Keratinocyte (primary cell): ENCODE data around the gene COX8C. TPM values are rescaled to one million over a fixed set of nuclear protein-coding genes. Genes with fewer than 3 reads are reported as not detected.

Source experiments
- DNase-seq: peaks from one replicate; pipeline ENCODE4 v3.0.0-alpha.2; 2011; ENCODE audit warnings: low read depth, missing footprints, low spot score
- FAIRE-seq: peaks from 2 replicates; lab custom pipeline; 2011; peaks lifted over from hg19 to GRCh38; lab: Jason Lieb, UNC
- H2AFZ ChIP-seq: 2 replicates; pipeline ENCODE4 v1.6.0; 2012; ENCODE audit warnings: low read length, control low read depth, inconsistent platforms; ENCODE audit not compliant: control insufficient read depth
- H3K27ac ChIP-seq: 2 replicates; pipeline ENCODE4 v1.5.1; 2011; ENCODE audit warnings: low read length; ENCODE audit not compliant: control insufficient read depth, insufficient read depth
- H3K27me3 ChIP-seq: 3 replicates; pipeline ENCODE4 v1.6.0; 2011; ENCODE audit warnings: low read length; ENCODE audit not compliant: control insufficient read depth, insufficient read depth; ENCODE audit errors: extremely low read depth
- H3K36me3 ChIP-seq, 2 experiments: 2 replicates in 1 of 2; 3 replicates in 1 of 2; pipeline ENCODE4 v1.5.1; 2011; ENCODE audit warnings: low read length in 2 of 2, mild to moderate bottlenecking in 1 of 2; ENCODE audit not compliant: control insufficient read depth in 2 of 2, insufficient read depth in 2 of 2; ENCODE audit errors: extremely low read depth in 1 of 2
- H3K4me1 ChIP-seq: 3 replicates; pipeline ENCODE4 v1.5.1; 2011; ENCODE audit warnings: low read length; ENCODE audit not compliant: control insufficient read depth, insufficient read depth; ENCODE audit errors: extremely low read depth
- H3K4me2 ChIP-seq: 3 replicates; pipeline ENCODE4 v1.6.0; 2011; ENCODE audit warnings: low read depth, low read length; ENCODE audit not compliant: control insufficient read depth, insufficient read depth; ENCODE audit errors: extremely low read depth
- H3K4me3 ChIP-seq, 3 experiments: fragments of 200-600 bp in 1 of 3; sonication (generic) in 1 of 3; 2 replicates in 2 of 3; 3 replicates in 1 of 3; pipeline ENCODE4 v1.5.1; 2011 to 2016; ENCODE audit warnings: low read length in 3 of 3, mild to moderate bottlenecking in 3 of 3, control low read depth in 2 of 3, inconsistent platforms in 1 of 3, low read depth in 1 of 3, mixed read lengths in 1 of 3, mixed run types in 1 of 3, moderate library complexity in 1 of 3; ENCODE audit not compliant: control insufficient read depth in 2 of 3, insufficient read depth in 2 of 3; ENCODE audit errors: extremely low read depth in 1 of 3
- H3K79me2 ChIP-seq: 2 replicates; pipeline ENCODE4 v1.6.0; 2012; ENCODE audit warnings: low read length; ENCODE audit not compliant: control insufficient read depth, insufficient read depth
- H3K9ac ChIP-seq: 3 replicates; pipeline ENCODE4 v1.6.0; 2011; ENCODE audit warnings: low read length; ENCODE audit not compliant: control insufficient read depth, insufficient read depth; ENCODE audit errors: extremely low read depth
- H3K9me1 ChIP-seq: 3 replicates; pipeline ENCODE4 v1.6.0; 2011; ENCODE audit warnings: low read length; ENCODE audit not compliant: control insufficient read depth, insufficient read depth; ENCODE audit errors: extremely low read depth
- H3K9me3 ChIP-seq: 2 replicates; pipeline ENCODE4 v1.5.1; 2012; ENCODE audit warnings: low read depth, low read length; ENCODE audit not compliant: control insufficient read depth
- H4K20me1 ChIP-seq: 3 replicates; pipeline ENCODE4 v1.6.0; 2011; ENCODE audit warnings: low read length; ENCODE audit not compliant: control insufficient read depth, insufficient read depth; ENCODE audit errors: extremely low read depth
- EZH2 ChIP-seq: IDR thresholded peaks from one replicate; pipeline ENCODE4 v1.6.1; 2012; ENCODE audit warnings: inconsistent platforms, mild to moderate bottlenecking, low read length, moderate library complexity
- dilution Hi-C: fragments of 300-500 bp; cut with MboI; formaldehyde crosslinking; loops from one replicate; pipeline ENCODE4 v1.7.0; 2020; ENCODE audit warnings: low sequenced_read_pairs; ENCODE audit not compliant: extremely low pct_ligation_motif_present
- polyA plus RNA-seq, 5 experiments: library from polyadenylated mRNA; depleted of rRNA in 3 of 5; stranded (reverse) in 3 of 5; stranded (forward) in 1 of 5; unstranded in 1 of 5; fragments of >200 nt; gene quantifications; 1 replicate in 1 of 5; 2 replicates in 3 of 5; 3 replicates in 1 of 5; pipeline versions ENCODE4 v1.2.1 to v1.2.3, GENCODE V29; 2011 to 2012; ENCODE audit warnings: missing spikeins in 2 of 5, low read depth in 1 of 5, low replicate concordance in 1 of 5
- TF ChIP-seq, protein P1 (sequence below), 3 experiments: IDR thresholded peaks in 1 of 3; conservative IDR thresholded peaks in 1 of 3; optimal IDR thresholded peaks in 1 of 3; 2 replicates in 2 of 3; 3 replicates in 1 of 3; pipeline versions ENCODE3 to v1.5.1; 2011; ENCODE audit warnings: low read length in 3 of 3, mild to moderate bottlenecking in 3 of 3, moderate library complexity in 2 of 3, control low read depth in 1 of 3, inconsistent platforms in 1 of 3; ENCODE audit not compliant: insufficient read depth in 2 of 3; ENCODE audit errors: extremely low read depth in 1 of 3

Gene COX8C
- polyA plus RNA-seq, 1 donor (not counting 4 experiments of a cell fraction or from before 2014, with no cell fraction given) = not detected

DNA sequence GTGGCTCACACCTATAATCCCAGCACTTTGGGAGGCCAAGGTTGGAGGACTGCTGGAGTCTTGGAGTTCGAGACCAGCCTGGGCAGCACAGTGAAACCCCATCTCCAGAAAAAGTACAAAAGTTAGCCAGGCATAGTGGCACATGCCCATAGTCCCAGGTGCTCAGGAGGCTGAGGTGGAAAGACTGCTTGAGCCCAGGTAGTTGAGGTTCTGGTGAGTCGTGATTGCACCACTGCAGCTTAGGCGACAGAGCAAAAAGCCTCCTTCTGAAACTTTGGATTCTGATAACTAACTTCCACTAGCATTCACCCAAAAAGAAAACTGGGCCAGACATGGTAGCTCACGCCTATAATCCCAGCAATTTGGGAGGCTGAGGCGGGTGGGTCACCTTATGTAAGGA lies 20.8 kb upstream of the COX8C start:
- Histone ChIP-seq H3K79me2 (peaks cover 100% of the 10 kb centered on the region), H3K36me3 (peaks cover 8 to 21% of the 10 kb centered on the region in 2 experiments), H3K9ac (no peak overlapping the region), H3K4me1 (peaks cover 25% of the 10 kb centered on the region), H3K4me3 (no peak overlapping the region), H3K27me3 (no peaks in the 10 kb centered on the region), H4K20me1 (peaks cover 4% of the 10 kb centered on the region), H3K27ac (no peak overlapping the region), H2AFZ (no peak overlapping the region), H3K9me3 (no peaks in the 10 kb centered on the region), H3K9me1 (peaks cover 5% of the 10 kb centered on the region), H3K4me2 (peak overlapping the region; percentile 14)
- DNase-seq (no peak), FAIRE-seq (peak; percentile 32)
- dilution Hi-C loops = no loop called here
- TF ChIP-seq, protein P1, sequence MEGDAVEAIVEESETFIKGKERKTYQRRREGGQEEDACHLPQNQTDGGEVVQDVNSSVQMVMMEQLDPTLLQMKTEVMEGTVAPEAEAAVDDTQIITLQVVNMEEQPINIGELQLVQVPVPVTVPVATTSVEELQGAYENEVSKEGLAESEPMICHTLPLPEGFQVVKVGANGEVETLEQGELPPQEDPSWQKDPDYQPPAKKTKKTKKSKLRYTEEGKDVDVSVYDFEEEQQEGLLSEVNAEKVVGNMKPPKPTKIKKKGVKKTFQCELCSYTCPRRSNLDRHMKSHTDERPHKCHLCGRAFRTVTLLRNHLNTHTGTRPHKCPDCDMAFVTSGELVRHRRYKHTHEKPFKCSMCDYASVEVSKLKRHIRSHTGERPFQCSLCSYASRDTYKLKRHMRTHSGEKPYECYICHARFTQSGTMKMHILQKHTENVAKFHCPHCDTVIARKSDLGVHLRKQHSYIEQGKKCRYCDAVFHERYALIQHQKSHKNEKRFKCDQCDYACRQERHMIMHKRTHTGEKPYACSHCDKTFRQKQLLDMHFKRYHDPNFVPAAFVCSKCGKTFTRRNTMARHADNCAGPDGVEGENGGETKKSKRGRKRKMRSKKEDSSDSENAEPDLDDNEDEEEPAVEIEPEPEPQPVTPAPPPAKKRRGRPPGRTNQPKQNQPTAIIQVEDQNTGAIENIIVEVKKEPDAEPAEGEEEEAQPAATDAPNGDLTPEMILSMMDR (optimal IDR thresholded peaks at IDR 0.05 in 1 of 3, IDR thresholded peaks at IDR 0.05 in 1 of 3, conservative IDR thresholded peaks at IDR 0.05 in 1 of 3; ENCODE audit: extremely low read depth in 1 of 3, insufficient read depth in 2 of 3, low read length in 3 of 3) = no peak
- TF ChIP-seq EZH2 = no peak

DNA sequence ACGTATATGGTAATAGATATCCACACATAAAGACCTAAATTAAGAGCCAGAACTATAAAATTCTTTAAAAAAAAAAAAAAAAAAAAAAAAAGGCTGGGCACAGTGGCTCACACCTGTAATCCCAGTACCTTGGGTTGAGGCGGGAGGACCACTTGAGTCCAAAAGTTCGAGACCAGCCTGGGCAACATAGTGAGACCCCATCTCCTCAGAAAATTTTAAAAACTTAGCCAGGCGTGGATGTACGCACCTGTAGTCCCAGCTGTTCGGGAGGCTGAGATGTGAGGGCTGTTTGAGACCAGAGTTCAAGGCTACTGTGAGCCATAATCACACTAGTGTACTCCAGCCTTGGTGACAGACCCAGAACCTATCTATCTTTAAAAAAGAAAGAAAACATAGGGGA lies 18.4 kb upstream of the COX8C start:
- FAIRE-seq (no peak), DNase-seq (no peak)
- H3K27me3 ChIP-seq = no peaks in the 10 kb centered on the region
- no peak overlapping the region for H2AFZ ChIP-seq
- H3K4me3 ChIP-seq = no peak overlapping the region
- peaks cover 26% of the 10 kb centered on the region for H3K4me1 ChIP-seq
- H3K27ac ChIP-seq = no peak overlapping the region
- H4K20me1 ChIP-seq = peaks cover 4% of the 10 kb centered on the region
- TF ChIP-seq, protein P1 (optimal IDR thresholded peaks at IDR 0.05 in 1 of 3, IDR thresholded peaks at IDR 0.05 in 1 of 3, conservative IDR thresholded peaks at IDR 0.05 in 1 of 3; ENCODE audit: extremely low read depth in 1 of 3, insufficient read depth in 2 of 3, low read length in 3 of 3) = no peak
- no peak for TF ChIP-seq EZH2
- H3K9ac ChIP-seq = no peak overlapping the region
- H3K9me3 ChIP-seq = no peaks in the 10 kb centered on the region
- H3K9me1 ChIP-seq = no peaks in the 10 kb centered on the region
- H3K4me2 ChIP-seq = no peak overlapping the region
- dilution Hi-C loops = no loop called here
- H3K36me3 ChIP-seq = peaks cover 6 to 14% of the 10 kb centered on the region in 2 experiments
- peaks cover 96% of the 10 kb centered on the region for H3K79me2 ChIP-seq
